AG08395 (cell line): ENCODE data around the gene PNKD.

ENCODE experiments used
- DNase-seq: peaks from one replicate; pipeline ENCODE4 v3.0.0; 2012; ENCODE audit warnings: mixed read lengths, low spot score

PNKD gene

DNA sequence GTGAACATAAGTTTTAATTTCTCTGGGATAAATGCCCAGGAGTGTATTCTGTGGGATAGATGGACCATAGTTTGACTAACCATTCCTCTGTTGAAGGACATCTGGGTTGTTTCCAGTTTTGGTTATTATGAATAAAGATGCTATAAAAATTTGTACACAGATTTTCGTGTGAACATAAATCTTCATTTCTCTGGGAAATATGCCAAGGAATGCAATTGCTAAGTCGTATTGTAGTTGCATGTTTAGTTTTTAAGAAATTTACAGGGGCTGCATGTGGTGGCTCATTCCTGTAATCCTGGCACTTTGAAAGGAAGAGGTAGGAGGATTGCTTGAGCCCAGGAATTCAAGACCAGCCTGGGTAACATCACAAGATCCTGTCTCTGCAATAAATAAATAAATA is 104.9 kb downstream of the PNKD start:
- DNase-seq: no peak

DNA sequence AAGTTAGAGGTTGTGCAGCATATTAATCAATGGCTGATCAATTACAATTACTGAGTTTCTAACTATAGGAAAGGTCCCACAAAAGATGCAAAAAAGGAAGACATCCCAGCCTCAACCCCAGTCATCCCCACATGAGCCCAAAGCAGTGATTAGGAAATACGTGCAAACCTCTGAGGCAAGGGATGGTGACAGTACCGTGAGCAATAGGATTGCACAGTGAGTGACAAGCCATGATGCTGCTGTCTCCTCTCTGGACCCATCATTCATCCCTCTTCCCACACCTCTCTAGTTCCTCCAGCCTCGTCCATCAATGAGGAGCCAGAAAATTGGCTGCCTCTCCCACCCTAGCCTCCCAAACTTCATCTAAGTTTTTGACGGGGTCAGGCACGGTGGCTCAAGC is 107.7 kb downstream of the PNKD start:
- DNase-seq: no peak

GRCh38 chr2:218381916-218382366 is 111.6 kb downstream of the PNKD start, which contains the start of gene SLC11A1:
TSS of gene SLC11A1 (plus strand) at chr2:218382273. CDS start at chr2:218382369, 96 bp downstream.
- no peak for DNase-seq

DNA sequence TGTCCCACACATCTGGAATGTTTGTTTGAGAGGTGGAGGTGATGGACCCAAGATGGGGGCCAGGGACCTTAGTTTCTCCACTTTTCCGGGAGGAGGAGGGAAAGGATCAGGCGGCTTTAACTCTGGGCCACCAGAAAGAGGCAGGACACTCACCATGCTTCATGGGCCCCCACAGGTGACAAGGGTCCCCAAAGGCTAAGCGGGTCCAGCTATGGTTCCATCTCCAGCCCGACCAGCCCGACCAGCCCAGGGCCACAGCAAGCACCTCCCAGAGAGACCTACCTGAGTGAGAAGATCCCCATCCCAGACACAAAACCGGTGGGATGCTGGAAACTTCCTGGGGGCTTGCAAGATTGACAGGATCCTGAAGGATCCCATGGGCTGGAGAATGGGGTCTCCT is 112.5 kb downstream of the PNKD start:
- no peak for DNase-seq

DNA sequence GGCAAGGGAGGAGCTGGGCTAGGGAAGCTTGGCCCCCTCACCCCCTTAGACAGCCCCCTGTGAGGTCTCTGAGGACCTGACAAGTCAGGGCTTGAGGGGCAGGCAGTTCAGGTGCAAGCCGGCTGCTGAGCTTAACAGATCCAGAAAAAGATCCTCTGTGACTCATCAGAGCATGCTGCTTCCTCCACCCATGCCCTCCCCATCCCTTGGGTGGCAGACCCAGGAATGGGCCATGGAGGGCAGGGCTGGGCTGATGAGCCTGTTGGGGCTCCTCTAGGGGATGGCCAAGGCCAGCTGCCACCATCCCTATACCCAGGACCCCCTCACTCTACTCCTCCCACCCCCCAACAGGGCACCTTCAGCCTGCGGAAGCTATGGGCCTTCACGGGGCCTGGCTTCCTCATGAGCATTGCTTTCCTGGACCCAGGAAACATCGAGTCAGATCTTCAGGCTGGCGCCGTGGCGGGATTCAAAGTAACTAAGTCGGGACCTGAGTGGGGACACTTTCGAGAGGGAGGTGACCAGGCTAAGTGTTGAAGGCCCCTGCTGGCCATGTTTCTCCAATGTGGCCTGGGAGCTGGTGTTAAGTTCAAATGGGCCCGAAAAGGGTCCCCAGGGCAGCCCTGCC is 113.7 kb downstream of the PNKD start:
- DNase-seq: no peak

DNA sequence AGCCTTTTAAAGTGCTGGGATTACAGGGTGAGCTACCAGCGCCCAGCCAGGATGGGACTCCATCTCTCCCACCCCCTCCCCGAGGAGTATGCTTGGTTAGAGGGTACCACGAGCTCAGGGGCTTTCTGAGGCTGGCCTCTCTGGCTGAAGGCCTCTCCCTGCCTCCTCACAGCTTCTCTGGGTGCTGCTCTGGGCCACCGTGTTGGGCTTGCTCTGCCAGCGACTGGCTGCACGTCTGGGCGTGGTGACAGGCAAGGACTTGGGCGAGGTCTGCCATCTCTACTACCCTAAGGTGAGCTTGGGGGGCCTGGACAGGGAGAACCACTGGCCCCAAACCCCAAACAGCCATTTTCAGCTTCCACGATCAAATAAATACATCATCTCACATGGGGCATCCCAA is 114.7 kb downstream of the PNKD start:
- no peak for DNase-seq

GRCh38 chr2:218386505-218387368 is 116.4 kb downstream of the PNKD start:
- DNase-seq: no peak

DNA sequence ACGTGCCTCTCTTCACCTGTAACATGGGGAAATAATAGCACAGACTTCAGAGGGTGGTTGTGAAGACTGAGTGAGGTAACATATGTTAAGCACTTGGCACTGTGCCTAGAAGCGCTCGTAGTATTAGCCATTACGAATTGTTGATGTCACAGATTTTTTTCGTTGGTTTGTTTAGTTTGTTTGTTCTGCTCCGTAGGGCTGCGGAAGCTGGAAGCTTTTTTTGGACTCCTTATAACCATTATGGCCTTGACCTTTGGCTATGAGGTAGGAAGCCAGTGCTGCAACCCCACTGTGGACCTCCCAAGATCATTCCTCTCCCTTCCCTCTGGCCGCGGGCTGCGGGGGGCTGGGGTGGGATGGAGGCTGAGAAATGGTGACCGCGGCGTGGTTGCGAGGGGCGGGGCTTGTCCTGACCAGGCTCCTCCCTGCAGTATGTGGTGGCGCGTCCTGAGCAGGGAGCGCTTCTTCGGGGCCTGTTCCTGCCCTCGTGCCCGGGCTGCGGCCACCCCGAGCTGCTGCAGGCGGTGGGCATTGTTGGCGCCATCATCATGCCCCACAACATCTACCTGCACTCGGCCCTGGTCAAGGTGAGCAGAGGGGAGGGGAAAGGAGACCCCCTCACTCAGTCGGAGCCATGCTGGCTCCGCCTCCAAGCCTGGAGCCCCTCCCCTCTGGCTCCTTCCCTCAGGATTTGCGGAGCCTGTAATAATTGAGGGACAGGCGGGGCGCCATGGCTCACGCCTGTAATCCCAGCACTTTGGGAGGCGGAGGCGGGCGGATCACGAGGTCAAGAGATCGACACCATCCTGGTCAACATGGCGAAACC is 117.3 kb downstream of the PNKD start:
- DNase-seq: no peak

GRCh38 chr2:218389333-218390150 is 119.2 kb downstream of the PNKD start:
- no peak for DNase-seq

GRCh38 chr2:218391202-218391601 is 120.9 kb downstream of the PNKD start:
- DNase-seq: no peak

DNA sequence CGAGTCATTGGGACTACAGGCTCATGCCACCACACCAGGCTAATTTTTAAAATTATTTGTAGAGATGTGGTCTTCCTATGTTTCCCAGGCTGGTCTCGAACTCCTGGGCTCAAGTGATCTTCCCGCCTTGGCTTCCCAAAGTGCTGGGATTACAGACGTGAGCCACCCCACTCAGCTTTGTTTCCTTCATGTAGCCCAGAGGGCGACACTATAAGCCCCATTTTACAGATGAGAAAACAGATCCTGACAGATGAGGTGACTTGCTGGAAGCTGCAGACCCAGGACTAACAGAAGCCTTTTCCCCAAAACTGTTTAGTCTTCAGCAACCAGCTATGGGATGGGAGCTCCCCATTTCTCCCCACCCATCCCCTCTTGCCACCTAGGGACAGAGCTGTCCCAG is 122.1 kb downstream of the PNKD start:
- no peak for DNase-seq

DNA sequence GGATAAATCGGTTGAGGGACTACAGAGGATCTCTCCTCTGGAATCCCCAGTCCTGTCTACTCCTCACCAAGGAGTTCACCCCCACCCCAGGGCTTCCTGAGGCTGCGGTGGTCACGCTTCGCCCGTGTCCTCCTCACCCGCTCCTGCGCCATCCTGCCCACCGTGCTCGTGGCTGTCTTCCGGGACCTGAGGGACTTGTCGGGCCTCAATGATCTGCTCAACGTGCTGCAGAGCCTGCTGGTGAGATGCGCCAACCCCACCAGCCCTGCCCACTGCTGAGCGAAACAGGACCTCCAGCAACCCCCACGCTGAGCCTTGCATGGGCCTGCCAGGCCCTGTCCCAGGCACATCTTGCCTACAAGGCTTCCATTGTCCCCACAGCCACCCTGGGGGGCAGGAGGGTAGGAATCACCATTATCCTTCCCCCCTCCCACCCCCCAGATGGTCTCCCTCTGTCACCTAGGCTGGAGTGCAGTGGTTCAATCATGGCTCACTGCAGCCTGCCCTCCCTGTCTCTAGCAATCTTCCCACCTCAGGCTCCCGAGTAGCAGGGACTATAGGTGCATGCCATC is 122.7 kb downstream of the PNKD start:
- no peak for DNase-seq

- DNase-seq: no peak
Measured at GRCh38 chr2:218393750-218394290, 123.5 kb downstream of the PNKD start.

DNA sequence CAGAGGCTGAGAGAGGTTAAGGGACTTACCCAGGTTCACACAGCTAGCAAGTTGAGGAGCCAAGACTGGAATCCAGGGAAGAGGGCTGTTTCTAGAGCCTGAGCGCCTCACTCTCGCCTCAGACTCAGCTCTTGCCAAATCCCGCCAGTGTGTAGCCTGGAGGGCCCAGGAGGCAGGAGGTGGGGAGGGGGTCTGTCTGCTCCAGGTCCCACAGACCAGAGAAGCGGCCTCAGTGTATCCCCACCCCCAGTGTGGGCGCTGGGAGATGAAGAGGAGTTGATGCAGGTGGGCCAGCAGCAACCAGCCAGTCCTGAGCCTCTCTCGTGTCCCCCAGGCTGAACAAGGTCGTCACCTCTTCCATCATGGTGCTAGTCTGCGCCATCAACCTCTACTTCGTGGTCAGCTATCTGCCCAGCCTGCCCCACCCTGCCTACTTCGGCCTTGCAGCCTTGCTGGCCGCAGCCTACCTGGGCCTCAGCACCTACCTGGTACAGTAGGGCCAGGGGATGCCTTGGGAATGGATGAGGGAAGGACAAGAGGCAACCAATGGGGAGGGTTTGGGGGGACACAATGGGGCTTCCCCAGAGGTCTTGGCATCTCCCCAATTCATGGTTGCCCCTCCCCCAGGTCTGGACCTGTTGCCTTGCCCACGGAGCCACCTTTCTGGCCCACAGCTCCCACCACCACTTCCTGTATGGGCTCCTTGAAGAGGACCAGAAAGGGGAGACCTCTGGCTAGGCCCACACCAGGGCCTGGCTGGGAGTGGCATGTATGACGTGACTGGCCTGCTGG is 124.2 kb downstream of the PNKD start:
- DNase-seq: no peak

GRCh38 chr2:218395090-218395444 is 124.7 kb downstream of the PNKD start:
- no peak for DNase-seq

- DNase-seq: no peak
Measured at GRCh38 chr2:218395456-218395825, 125.1 kb downstream of the PNKD start.

- DNase-seq: peak; percentile 92
Measured at GRCh38 chr2:218395826-218396687, 125.7 kb downstream of the PNKD start.
